Measurements from ENCODE around the gene MVB12A. TPM values are rescaled to one million over a fixed set of nuclear protein-coding genes. Genes with fewer than 3 reads are reported as not detected.

The MVB12A gene
- 10 to 100 TPM in 11 of 12 donors, not detected in 1; 21.2 to 75.8 (median 24.3) TPM for polyA plus RNA-seq (ENCODE audit: insufficient read length in 12 of 12)
- long read RNA-seq, donor 1, transcript MVB12A-201 (9 exons, 2,223 nt) = major isoform, 21 of 22 reads
- long read RNA-seq, donor 1, partial matches to known transcripts = 0 of 22 reads
- long read RNA-seq, donor 1, other reads (novel, unspliced or antisense) = 0 of 22 reads
- long read RNA-seq, donor 2, transcript MVB12A-201 (9 exons, 2,223 nt) = major isoform, 17 of 19 reads
- long read RNA-seq, donor 2, partial matches to known transcripts = 0 of 19 reads
- long read RNA-seq, donor 2, other reads (novel, unspliced or antisense) = 0 of 19 reads
- long read RNA-seq, donor 3, transcript MVB12A-201 (9 exons, 2,223 nt) = major isoform, 12 of 13 reads
- long read RNA-seq, donor 3, partial matches to known transcripts = 0 of 13 reads
- long read RNA-seq, donor 3, other reads (novel, unspliced or antisense) = 0 of 13 reads
- long read RNA-seq, donor 4, partial matches to known transcripts = 0 of 5 reads
- long read RNA-seq, donor 4, other reads (novel, unspliced or antisense) = 0 of 5 reads
- long read RNA-seq, donor 5, transcript MVB12A-201 (9 exons, 2,223 nt) = major isoform, 18 of 21 reads
- long read RNA-seq, donor 5, partial matches to known transcripts = 0 of 21 reads
- long read RNA-seq, donor 5, other reads (novel, unspliced or antisense) = 0 of 21 reads
- long read RNA-seq, donor 6, partial matches to known transcripts = 0 of 3 reads
- long read RNA-seq, donor 6, other reads (novel, unspliced or antisense) = 0 of 3 reads
- long read RNA-seq, donor 7, transcript MVB12A-201 (9 exons, 2,223 nt) = major isoform, 6 of 8 reads
- long read RNA-seq, donor 7, partial matches to known transcripts = 0 of 8 reads
- long read RNA-seq, donor 7, other reads (novel, unspliced or antisense) = 0 of 8 reads
- long read RNA-seq, donor 8, transcript MVB12A-201 (9 exons, 2,223 nt) = major isoform, 9 of 12 reads
- long read RNA-seq, donor 8, partial matches to known transcripts = 0 of 12 reads
- long read RNA-seq, donor 8, other reads (novel, unspliced or antisense) = 0 of 12 reads
- long read RNA-seq, donor 9, transcript MVB12A-201 (9 exons, 2,223 nt) = major isoform, 12 of 13 reads
- long read RNA-seq, donor 9, partial matches to known transcripts = 0 of 13 reads
- long read RNA-seq, donor 9, other reads (novel, unspliced or antisense) = 0 of 13 reads
- long read RNA-seq, donor 10, transcript MVB12A-201 (9 exons, 2,223 nt) = major isoform, 11 of 15 reads
- long read RNA-seq, donor 10, partial matches to known transcripts = 0 of 15 reads
- long read RNA-seq, donor 10, other reads (novel, unspliced or antisense) = 0 of 15 reads
- long read RNA-seq, donor 11, transcript MVB12A-201 (9 exons, 2,223 nt) = major isoform, 15 of 18 reads
- long read RNA-seq, donor 11, partial matches to known transcripts = 0 of 18 reads
- long read RNA-seq, donor 11, other reads (novel, unspliced or antisense) = 0 of 18 reads

DNA sequence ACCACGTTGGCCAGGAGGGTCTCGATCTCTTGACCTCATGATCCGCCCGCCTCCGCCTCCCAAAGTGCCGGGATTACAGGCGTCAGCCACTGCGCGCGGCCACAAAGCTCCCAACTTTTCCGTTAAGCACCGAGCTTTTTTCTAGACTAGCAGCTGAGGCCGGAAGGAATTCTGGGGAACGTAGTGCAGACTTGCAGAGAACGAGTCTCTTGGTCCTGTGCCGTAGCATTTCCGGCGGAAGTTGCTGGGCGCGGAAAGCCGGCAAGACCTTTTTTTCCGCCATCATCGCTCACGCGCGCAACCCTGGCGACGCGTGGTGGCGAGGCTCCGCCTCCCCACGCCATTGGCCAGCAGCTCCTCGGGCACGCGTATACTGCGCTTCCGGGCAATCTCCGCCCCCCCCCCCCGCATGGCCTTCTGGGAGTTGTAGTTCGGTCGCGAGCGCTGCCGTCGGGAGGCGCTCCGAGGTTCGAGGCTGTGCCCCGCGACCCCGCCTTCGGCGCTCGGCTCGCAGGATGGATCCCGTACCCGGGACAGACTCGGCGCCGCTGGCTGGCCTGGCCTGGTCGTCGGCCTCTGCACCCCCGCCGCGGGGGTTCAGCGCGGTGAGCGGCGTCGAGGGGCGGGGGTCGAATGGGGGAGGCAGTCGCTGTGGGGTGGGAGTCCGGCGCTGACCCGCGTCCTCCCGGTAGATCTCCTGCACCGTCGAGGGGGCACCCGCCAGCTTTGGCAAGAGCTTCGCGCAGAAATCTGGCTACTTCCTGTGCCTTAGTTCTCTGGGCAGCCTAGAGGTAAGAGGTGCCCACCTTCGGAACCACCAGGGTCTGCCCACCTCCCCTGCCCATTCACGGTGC, at the start of gene MVB12A:
Gene MVB12A (plus strand): TSS at position 427 of the 854 bp plus-strand sequence. CDS start 89 bp downstream, at position 516.
- peak; percentile 100 for DNase-seq

DNA sequence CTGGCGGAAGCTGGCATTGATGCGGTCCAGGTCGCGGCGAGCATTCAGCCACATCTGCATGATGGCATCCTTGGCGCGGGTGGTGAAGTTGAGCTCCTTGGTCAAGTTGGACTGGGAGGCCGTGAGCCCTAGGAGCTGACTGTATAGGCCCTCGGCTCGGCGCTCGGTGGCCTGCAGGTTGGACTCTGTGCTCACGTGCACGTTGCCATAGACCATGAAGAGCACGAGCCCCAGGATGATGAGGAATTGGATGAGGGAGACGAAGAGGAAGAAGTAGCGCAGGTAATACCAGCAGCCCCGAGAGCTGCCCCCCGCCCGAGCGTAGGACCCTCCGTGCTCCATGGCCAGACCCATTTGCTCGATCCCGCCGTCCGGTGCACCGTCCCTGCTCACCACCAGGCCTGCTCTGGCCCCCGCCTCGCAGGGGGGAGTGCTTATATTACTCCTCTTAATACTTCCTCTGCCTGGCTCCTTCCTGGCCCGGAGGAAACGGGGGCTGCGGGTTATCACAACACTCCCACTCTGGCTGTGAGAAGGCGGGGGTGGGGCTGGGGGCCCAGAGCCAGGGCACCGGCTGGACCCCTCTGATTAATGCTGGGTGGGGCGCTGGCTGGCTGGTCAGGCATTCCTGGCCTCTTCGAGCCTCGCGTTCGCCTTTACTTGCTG, 42.8 kb upstream of the MVB12A start, which contains the start of gene PLVAP:
Gene PLVAP (minus strand): TSS at position 408 of the 666 bp plus-strand sequence. CDS start 54 bp downstream, at position 354.
- DNase-seq = no peak

DNA sequence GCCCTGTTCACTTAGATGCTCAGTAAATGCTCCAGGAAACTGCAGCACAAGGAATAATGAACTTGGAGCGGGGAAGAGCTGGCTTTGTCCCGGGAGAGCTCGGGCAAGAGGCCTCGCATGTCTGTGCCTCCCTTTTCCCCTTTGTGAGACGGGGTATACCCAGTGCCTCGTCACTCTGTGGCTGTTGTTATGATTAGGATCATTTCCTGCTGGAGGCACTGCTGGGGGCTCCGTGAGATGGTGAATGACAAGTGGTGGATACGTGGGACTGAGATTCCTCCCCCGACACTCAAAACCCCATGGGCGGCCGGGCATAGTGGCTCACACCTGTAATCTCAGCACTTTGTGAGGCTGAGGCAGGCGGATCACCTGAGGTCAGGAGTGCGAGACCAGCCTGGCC, 41.6 kb upstream of the MVB12A start:
- DNase-seq = no peak

DNA sequence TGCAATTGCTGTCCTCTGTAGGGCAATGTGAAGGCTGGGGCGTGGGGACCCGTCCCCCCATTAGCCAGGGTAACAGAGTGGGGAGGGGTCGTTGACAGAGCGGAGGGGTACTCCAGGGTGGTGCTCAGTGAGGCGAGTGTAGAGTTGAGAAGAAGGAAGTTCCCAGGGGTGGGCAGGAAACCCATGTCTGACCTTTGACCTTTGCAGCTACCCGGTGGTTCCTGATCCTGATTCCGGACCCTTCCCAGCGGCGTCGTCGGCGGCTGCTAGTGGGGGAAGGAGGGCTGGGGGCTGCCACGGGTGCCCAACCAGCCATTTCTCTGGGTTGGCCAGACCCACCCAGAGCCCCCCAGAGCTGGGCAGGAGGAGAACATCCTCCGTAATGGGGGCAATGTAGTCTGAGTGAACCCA, 40.6 kb upstream of the MVB12A start:
- DNase-seq = no peak

DNA sequence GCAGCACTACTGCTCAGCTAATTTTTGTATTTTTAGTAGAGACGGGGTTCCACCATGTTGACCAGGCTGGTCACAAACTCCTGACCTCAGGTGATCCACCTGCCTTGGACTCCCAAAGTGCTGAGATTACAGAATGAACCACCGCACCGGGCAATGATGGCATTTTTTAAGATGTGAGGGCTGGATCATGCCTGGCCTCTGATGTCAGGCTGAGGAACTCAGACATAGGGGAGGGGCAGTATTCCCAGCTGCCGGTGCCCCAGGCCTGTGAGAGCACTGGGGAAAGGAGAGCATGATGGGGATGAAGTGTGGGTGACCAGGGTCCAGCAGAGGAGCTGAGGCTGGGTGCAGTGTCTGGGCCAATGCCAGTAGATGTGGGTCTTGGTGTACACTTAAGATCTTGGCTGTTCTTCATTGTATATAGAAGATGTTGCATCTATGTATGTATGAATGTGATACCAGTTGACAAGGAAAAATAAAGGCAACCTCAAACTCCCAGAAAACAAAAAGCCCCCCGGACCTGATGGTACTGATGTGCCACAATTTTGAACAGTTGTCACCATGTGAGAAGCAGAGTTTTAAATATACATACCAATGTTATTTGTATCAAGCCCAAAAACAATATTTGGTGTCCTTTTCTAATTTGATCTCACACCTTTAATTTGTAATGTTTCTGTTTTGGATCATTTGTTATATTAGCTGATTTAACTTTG, 39.3 kb upstream of the MVB12A start:
- no peak for DNase-seq

DNA sequence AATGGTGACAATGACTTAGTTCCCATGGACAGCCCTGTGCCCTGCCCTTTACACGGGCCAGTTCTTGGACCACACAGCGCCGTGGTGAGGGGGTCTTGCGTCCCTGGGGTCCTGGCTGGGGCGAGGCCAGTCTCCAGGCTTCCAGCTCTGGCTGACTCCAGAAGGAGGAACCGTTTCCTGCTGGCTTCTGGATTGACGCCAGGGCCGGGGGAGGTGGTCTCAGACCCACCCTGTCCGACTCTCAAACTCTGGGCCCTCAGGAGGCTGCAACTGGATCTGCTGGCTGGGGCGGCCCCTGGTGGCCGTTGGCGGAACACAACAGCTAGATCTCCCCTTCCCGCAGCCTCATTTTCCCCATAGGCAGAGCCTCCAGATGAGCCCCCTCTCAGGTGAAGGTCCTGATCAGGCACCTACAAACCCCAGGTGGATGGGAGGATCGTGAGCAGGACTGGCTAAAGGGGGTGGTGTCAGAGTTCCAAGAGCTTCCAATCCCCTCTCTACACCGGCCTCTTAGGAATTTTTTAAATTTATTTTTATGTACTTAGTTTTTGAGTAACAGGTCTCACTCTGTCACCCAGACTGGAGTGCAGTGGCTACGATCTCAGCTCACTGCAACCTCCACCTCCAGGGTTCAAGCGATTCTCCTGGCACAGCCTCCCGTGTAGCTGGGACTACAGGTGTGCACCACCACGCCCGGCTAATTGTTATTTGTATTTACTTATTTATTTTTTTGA, 33.8 kb upstream of the MVB12A start:
- no peak for DNase-seq

DNA sequence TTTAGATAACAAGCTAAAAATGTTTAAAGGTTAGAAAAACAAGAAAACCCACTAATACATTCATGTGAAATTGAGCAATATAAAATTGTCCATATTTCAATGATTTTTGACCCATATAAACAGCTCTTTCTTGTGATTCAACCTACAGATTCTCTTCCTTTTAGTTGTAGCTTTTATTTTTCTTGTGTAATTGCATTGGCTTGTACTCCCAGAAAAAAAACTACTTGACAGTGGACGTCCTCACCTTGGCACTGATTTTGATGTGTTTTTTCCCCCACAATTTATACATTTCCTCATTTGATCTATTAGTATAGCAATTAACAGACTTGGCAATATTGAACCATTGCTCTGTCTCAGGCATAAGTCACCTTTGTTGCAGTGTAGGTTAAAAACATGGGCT, 30.6 kb upstream of the MVB12A start:
- DNase-seq = no peak

DNA sequence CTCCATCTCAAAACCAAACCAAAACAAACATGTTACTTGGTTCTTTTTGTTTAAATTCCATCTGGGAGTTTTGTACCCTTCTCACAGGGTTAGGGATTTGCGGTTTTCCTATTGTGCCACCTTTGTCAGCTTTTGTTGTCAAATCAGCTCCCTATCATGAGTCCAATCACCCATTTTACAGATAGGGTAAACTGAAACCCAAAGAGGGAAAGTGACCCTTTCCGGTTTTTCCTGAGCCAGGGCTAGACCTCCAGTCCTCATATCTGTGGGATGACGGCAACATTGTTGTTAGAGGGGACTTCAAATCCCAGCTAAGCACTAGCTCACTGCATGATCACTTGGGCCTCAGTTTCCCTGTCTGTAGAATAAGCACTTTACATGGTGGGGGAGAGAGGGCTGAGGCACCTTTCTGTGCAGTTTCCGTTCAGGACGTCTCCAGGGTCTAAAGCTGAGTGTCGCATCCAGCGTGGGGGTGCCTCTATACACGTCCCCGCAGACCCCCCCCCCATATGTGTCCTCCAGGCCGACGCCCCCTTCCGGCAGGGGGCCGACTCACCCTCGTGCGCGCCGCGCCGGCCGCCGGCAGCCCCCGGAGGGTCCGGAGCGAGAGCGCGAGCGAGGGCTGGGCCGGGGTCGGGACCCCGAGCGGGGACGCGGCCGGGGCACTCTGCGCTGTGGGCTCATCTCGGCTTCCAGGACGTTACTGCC, 29.7 kb upstream of the MVB12A start:
- DNase-seq = no peak

DNA sequence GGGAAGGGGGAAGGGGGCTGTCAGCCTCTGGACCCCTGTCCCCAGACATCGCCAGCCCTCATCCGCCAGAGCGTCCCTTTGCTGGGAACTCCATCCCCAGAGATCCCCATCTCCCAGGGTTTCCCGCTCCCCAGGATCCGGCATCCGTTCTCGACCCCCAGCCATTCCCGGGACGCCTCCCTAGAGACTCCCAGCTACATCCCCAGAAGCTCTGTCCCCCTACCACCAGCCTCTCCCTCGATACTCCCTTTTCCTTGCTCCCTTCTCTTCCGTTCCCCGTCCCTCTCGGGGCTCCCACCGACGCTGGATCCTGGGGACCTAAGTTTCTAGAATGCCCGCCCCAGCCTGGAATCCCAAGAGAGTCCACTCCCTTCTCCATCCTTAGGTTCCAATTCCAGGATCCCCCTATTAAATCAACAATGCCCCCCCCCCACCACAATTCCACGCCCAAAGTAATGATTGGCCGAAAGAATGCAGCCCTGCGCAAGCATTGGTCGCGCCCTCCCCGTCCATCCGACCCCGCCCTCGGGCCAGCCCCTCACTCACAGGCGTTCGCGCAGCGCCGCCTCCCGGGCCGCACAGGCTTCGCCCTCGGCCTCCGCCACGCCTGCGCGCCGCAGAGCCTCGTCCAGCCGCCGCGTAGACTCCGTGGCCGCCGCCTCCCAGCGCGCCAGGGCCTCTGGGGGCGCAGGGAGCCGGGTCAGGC, 29.0 kb upstream of the MVB12A start:
- peak; percentile 90 for DNase-seq

DNA sequence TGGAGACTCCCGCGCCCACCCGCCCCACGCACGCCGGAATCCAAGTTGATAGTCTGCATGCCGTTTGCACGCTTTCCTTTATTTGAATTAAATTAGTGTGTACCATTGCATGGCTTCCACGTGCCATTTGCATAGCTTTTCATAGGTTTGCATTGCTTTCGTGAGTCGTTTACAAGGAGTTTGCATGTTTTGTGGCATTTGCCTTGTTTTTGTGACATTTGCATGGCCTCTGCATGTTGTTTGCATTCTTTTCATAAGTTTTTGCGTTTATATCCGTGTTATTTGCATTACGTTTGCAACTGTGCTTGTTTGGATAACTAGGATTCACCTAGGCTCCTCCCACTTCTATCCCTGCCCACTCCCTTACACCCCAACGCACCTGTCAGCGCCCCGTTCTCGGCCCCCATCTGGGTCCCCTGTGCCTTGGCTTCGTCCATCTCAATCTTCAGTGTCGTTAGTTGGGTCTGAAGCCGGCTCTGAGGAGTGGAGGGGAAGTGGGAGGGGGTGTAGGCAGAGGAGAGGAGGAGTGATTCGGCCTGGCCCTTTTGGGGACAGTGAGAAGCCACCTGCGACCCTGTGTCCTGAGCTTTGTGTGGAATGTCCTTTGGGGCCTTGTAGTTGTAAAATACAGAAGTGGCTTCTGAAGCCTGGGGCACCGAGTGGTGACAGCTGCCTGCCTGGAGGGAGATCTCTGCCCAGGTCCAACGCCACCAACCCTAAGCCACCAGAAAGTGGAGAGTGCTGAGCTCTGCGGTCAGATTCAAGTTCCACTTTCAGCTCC, 28.3 kb upstream of the MVB12A start:
- DNase-seq = no peak

DNA sequence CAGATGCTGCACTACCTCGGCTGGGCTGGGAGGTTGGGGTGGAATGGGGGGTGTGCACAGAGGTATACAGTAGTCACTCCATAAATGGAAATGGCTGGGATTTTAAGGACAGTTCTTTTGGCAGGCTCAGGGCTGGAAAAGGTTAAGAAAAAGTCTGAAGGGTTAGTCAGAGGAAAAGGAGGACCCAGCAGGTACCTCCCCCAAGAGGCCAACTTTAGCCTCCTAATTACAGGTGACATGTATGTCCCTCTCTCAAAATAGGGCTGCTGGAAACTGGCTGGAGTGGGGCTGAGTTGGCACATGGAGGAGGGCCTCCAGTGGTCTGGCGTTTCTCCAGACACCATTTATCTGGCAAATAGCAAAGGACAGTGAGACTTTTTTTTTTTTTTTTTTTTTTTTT, 26.8 kb upstream of the MVB12A start:
- no peak for DNase-seq

DNA sequence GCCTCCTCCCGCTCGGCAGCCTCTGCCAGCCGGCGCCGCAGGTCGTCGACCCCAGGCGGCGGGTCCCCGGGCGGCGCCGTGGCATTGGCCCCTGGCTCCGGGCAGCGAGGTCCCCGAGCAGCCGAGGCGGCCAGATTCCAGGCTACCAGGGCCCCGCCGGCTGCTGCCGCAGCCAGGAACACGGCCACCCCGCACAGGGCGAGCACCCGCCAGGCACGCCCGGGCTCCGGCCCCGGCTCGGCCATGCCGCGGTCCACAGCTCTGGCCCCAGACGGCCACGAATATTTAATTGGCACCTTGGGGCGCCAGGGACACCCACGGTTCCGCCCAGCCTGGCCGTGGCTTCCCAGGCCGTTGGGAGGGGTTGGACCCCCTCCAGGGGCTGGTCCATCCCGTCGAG, 25.9 kb upstream of the MVB12A start, which contains the start of gene CCDC194:
Gene CCDC194 (minus strand): TSS at position 283 of the 400 bp plus-strand sequence. CDS start 38 bp downstream, at position 245.
- no peak for DNase-seq

DNA sequence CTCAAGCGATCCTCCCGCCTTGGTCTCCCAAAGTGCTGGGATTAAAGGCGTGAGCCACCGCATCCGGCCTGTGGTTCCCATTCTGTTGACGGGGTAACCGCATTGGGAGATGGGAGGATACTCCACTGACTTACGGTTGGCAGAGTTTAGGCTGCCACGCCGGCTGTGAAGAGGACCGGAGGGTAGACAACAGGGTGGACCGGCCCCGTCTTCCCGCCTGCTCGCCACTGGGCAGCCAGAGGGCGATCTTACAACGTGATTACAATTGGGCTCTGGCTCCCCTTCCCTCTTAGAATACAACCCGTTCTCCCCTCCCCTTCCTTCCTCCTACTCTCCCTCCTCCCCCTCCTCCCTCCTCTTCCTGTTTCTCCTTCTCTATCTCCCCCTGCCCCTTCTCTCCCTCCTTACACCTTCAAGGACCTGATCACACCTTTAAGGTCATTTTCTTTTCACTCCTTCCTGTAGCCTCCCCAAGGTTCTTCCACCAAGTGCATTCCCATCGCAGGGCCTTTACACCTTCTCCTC, 24.9 kb upstream of the MVB12A start:
- DNase-seq = peak; percentile 59

DNA sequence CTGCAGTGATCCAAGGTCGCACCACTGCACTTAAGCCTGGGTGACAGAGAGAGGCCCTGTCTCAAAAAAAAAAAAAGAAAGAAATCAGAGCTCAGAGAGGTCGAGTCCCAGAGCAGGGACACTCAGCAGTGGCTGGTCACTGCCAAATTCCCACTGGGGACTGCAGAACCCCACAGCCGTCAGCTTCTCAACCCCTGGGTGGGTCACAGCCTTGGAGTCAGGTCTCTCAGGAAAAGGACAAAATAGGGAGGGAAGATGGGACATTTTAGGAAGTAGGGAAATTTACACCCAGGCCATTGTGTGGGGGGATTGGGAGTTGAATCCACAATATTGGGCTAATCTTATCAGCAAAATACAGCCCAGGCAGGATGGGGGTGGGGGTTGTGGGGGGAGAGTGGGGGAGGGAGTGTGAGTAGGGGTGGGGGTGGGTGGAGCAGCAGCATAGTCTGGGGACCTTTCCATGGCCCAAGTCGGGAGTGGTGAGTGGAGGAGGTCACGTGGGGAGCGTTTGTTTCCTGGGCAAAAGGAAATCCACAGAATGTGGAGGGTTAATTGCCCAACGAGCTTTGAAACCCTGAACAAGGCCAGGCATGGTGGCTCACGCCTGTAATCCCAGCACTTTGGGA, 20.8 kb upstream of the MVB12A start:
- DNase-seq = no peak

DNA sequence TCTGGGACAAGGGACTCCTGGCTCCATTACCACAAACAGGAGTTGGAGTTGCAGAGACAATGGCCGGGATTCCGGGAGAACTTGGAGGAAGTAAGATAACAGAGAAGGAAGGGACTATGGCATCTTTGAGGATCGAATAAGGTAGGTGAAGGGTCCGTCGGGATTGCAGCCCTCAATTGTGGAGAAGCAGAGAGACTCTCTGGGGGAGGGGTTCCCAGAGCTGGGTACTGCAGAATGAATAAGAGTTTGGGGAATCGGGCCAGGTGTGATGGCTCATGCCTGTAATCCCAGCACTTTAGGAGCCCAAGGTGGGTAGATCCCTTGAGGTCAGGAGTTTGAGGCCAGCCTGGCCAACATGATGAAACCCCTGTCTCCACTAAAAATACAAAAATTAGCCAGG, 18.2 kb upstream of the MVB12A start:
- no peak for DNase-seq
